ENCODE measurements around the gene CDK5RAP2.

DNA sequence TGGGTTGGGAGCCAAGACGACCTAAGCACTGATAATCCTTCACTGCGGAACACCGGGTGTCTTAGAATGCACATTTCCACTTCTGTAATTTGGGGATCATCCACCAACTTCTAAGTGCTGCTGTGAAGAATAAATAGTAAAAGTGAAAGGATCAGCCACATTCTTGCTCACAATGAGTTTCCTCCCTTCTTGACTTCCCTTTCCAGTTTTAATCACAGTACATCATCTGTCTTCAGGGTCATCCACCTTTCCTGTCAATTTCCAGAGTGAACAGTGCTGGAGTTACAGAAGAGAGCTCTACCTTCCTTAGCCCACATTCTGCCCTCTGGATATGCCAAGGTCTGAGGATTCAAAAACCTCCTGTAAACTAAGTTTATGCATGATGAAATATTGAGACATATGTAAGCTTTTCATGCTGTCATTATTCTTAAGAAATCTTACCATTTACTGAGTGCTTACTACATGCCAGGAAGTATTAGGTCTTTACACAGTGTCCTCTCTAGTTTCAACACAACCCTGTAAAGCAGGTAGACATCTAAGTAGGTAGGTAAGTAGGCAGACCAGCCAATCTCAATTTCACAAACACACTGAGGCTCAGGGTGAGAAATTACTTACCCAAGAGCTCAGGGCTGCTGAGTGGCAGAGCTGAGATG is 105.2 kb downstream of the CDK5RAP2 start:
- TF ChIP-seq POLR2A (IDR thresholded peaks at IDR 0.05) = no peak
- TF ChIP-seq, protein P1, sequence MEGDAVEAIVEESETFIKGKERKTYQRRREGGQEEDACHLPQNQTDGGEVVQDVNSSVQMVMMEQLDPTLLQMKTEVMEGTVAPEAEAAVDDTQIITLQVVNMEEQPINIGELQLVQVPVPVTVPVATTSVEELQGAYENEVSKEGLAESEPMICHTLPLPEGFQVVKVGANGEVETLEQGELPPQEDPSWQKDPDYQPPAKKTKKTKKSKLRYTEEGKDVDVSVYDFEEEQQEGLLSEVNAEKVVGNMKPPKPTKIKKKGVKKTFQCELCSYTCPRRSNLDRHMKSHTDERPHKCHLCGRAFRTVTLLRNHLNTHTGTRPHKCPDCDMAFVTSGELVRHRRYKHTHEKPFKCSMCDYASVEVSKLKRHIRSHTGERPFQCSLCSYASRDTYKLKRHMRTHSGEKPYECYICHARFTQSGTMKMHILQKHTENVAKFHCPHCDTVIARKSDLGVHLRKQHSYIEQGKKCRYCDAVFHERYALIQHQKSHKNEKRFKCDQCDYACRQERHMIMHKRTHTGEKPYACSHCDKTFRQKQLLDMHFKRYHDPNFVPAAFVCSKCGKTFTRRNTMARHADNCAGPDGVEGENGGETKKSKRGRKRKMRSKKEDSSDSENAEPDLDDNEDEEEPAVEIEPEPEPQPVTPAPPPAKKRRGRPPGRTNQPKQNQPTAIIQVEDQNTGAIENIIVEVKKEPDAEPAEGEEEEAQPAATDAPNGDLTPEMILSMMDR (IDR thresholded peaks at IDR 0.05) = no peak
